ENCODE measurements around the gene ABCF3.

DNA sequence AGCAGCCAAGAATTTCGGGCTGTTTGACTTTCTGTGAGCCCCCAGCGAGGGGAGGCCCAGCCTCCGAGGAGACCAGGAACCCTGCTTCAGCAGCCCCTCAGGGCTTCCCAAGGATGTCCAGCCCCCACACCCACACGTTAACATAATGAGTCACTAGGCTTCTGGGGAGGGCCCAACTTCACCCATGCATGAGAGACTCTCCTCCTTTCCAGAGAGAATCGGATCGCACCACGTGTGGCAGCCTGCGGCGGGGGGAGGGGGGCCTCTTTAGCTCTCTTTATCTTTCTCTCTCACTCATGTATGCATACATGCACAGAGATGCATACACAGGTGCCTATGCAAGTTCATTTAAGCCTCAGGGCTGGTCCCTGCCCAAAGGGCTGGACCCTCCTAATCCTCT, 14.4 kb upstream of the ABCF3 start:
- no peak for TF ChIP-seq POLR2AphosphoS5 (IDR thresholded peaks at IDR 0.05; ENCODE audit: low read depth, low read length)
- TF ChIP-seq PAX5 (IDR thresholded peaks at IDR 0.05; ENCODE audit: insufficient read depth, low read length, severe bottlenecking): no peak
- TF ChIP-seq POLR2A (IDR thresholded peaks at IDR 0.05; ENCODE audit: low read depth, low read length): no peak
- no peak for TF ChIP-seq SPI1 (IDR thresholded peaks at IDR 0.05; ENCODE audit: low read depth, low read length)

Data from GM12891 (cell line).